ENCODE measurements around the gene PCDH7.

Gene PCDH7

GRCh38 chr4:30755346-30755745, 35.2 kb downstream of the PCDH7 start:
- Histone ChIP-seq H3K27me3 (ENCODE audit: low read depth, low read length) (no peaks in the 10 kb centered on the region), H3K9ac (ENCODE audit: low read length) (no peak overlapping the region), H2AFZ (ENCODE audit: low read depth, low read length) (no peak overlapping the region), H4K20me1 (ENCODE audit: insufficient read depth, low read length) (no peaks in the 10 kb centered on the region), H3K27ac (ENCODE audit: low read length) (no peak overlapping the region), H3K4me2 (ENCODE audit: low read length) (no peak overlapping the region), H3K36me3 (replicated peaks; ENCODE audit: low read depth, low read length) (no peaks in the 10 kb centered on the region), H3K79me2 (ENCODE audit: low read length) (no peaks in the 10 kb centered on the region), H3K4me3 (ENCODE audit: low read length) (no peak overlapping the region), H3K9me3 (ENCODE audit: insufficient read depth, low read length) (no peaks in the 10 kb centered on the region), H3K4me1 (ENCODE audit: low read length) (no peaks in the 10 kb centered on the region; the same call in 1 of the 2 replicates)
- TF ChIP-seq EZH2phosphoT487 (IDR thresholded peaks at IDR 0.05; ENCODE audit: low read depth) (no peak), CTCF (IDR thresholded peaks at IDR 0.05; ENCODE audit: low read depth, low read length) (no peak)

GRCh38 chr4:30756553-30756952, 36.4 kb downstream of the PCDH7 start:
- Histone ChIP-seq H4K20me1 (ENCODE audit: insufficient read depth, low read length) (no peaks in the 10 kb centered on the region), H3K27ac (ENCODE audit: low read length) (no peak overlapping the region), H3K4me3 (ENCODE audit: low read length) (no peak overlapping the region), H3K4me2 (ENCODE audit: low read length) (no peak overlapping the region), H3K4me1 (ENCODE audit: low read length) (no peaks in the 10 kb centered on the region; the same call in 1 of the 2 replicates), H2AFZ (ENCODE audit: low read depth, low read length) (no peak overlapping the region), H3K9ac (ENCODE audit: low read length) (no peak overlapping the region), H3K79me2 (ENCODE audit: low read length) (no peaks in the 10 kb centered on the region), H3K9me3 (ENCODE audit: insufficient read depth, low read length) (no peaks in the 10 kb centered on the region), H3K36me3 (replicated peaks; ENCODE audit: low read depth, low read length) (no peaks in the 10 kb centered on the region), H3K27me3 (ENCODE audit: low read depth, low read length) (no peaks in the 10 kb centered on the region)
- no peak for TF ChIP-seq EZH2phosphoT487 (IDR thresholded peaks at IDR 0.05; ENCODE audit: low read depth)
- TF ChIP-seq CTCF (IDR thresholded peaks at IDR 0.05; ENCODE audit: low read depth, low read length) = no peak

GRCh38 chr4:30757357-30757756, 37.2 kb downstream of the PCDH7 start:
- Histone ChIP-seq H3K36me3 (replicated peaks; ENCODE audit: low read depth, low read length) (no peaks in the 10 kb centered on the region), H3K27me3 (ENCODE audit: low read depth, low read length) (no peaks in the 10 kb centered on the region), H3K4me2 (ENCODE audit: low read length) (no peak overlapping the region), H3K9ac (ENCODE audit: low read length) (no peak overlapping the region), H2AFZ (ENCODE audit: low read depth, low read length) (no peak overlapping the region), H3K79me2 (ENCODE audit: low read length) (no peaks in the 10 kb centered on the region), H4K20me1 (ENCODE audit: insufficient read depth, low read length) (no peaks in the 10 kb centered on the region), H3K27ac (ENCODE audit: low read length) (no peak overlapping the region), H3K9me3 (ENCODE audit: insufficient read depth, low read length) (no peaks in the 10 kb centered on the region), H3K4me3 (ENCODE audit: low read length) (no peak overlapping the region), H3K4me1 (ENCODE audit: low read length) (no peaks in the 10 kb centered on the region; the same call in 1 of the 2 replicates)
- TF ChIP-seq CTCF (IDR thresholded peaks at IDR 0.05; ENCODE audit: low read depth, low read length) (no peak), EZH2phosphoT487 (IDR thresholded peaks at IDR 0.05; ENCODE audit: low read depth) (no peak)

- no peaks in the 10 kb centered on the region for H3K4me1 ChIP-seq (ENCODE audit: low read length)
- no peak overlapping the region for H3K9ac ChIP-seq (ENCODE audit: low read length)
- H3K4me3 ChIP-seq (ENCODE audit: low read length) = no peak overlapping the region
- no peak overlapping the region for H3K27ac ChIP-seq (ENCODE audit: low read length)
- H3K4me2 ChIP-seq (ENCODE audit: low read length) = no peak overlapping the region
- no peak for TF ChIP-seq CTCF (IDR thresholded peaks at IDR 0.05; ENCODE audit: low read depth, low read length)
- no peak for TF ChIP-seq EZH2phosphoT487 (IDR thresholded peaks at IDR 0.05; ENCODE audit: low read depth)
- H3K79me2 ChIP-seq (ENCODE audit: low read length) = no peaks in the 10 kb centered on the region
- no peak overlapping the region for H2AFZ ChIP-seq (ENCODE audit: low read depth, low read length)
- no peaks in the 10 kb centered on the region for H3K36me3 ChIP-seq (replicated peaks; ENCODE audit: low read depth, low read length)
- no peaks in the 10 kb centered on the region for H3K27me3 ChIP-seq (ENCODE audit: low read depth, low read length)
- H4K20me1 ChIP-seq (ENCODE audit: insufficient read depth, low read length) = no peaks in the 10 kb centered on the region
- H3K9me3 ChIP-seq (ENCODE audit: insufficient read depth, low read length) = no peaks in the 10 kb centered on the region
Observed at GRCh38 chr4:30760551-30760950, 40.4 kb downstream of the PCDH7 start.

Measured in OCI-LY3 (cell line).